DOHH2 (cell line): Measurements from ENCODE around the gene GALNT14.

Source experiments
- CTCF ChIP-seq: fragments of 200-600 bp; sonication (generic); IDR thresholded peaks from one replicate; pipeline ENCODE4 v1.5.1; 2014; ENCODE audit warnings: antibody characterized with exemption, mild to moderate bottlenecking, low read depth, low read length; ENCODE audit not compliant: poor library complexity, severe bottlenecking
- EZH2phosphoT487 ChIP-seq: fragments of 200-600 bp; sonication (generic); IDR thresholded peaks from 2 replicates; pipeline ENCODE4 v1.6.1; 2017; ENCODE audit warnings: borderline replicate concordance, mild to moderate bottlenecking, antibody characterized with exemption, low read length, moderate library complexity, mixed read lengths

DNA sequence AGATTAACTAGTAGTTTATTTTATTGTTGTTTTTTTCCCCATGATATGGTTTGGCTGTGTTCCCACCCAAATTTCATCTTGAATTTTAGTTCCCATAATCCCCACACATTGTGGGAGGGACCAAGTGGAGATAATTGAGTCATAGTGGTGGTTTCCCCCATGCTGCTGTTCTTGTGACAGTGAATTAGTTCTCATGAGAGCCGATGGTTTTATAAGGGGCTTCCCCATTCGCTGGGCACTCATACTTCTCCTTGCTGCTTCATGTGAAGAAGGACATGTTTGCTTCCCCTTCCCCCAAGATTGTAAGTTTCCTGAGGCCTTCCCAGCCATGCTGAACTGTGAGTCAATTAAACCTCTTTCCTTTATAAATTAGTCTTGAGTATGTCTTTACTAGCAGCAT is 36.5 kb downstream of the GALNT14 start:
- no peak for TF ChIP-seq CTCF
- TF ChIP-seq EZH2phosphoT487 = no peak
